ENCODE results near the gene EIF3J.
A peak's percentile ranks its signal among the peaks of the same experiment; 100 is the strongest.
"Not testable (repeated sequence)": the region's sequence is repeated elsewhere in the genome, so short reads cannot be mapped to it uniquely, and the experiment has no call there.

EIF3J gene

GRCh38 chr15:44532689-44533088 is 4.3 kb upstream of the EIF3J start:
- Mint-ChIP-seq H3K4me3 (no peak overlapping the region), H3K4me1 (peaks cover 16% of the 10 kb centered on the region), H3K27me3 (no peaks in the 10 kb centered on the region), H3K27ac (peak overlapping the region; percentile 60), H3K36me3 (peaks cover 12% of the 10 kb centered on the region), H3K9me3 (no peaks in the 10 kb centered on the region)
- no peak for ATAC-seq

GRCh38 chr15:44535092-44535491 is 1.9 kb upstream of the EIF3J start:
- Mint-ChIP-seq H3K4me1 (peaks cover 28% of the 10 kb centered on the region), H3K27me3 (no peaks in the 10 kb centered on the region), H3K4me3 (peak overlapping the region; percentile 71), H3K9me3 (no peaks in the 10 kb centered on the region), H3K27ac (no peak overlapping the region), H3K36me3 (peaks cover 12% of the 10 kb centered on the region)
- no peak for ATAC-seq

GRCh38 chr15:44535523-44536301 is 1.2 kb upstream of the EIF3J start:
- Mint-ChIP-seq H3K4me1 (peaks cover 28% of the 10 kb centered on the region), H3K36me3 (peaks cover 8% of the 10 kb centered on the region), H3K4me3 (peak overlapping the region; percentile 89), H3K9me3 (no peaks in the 10 kb centered on the region), H3K27ac (peak overlapping the region; percentile 87), H3K27me3 (no peaks in the 10 kb centered on the region)
- ATAC-seq = no peak

- peak; percentile 86 for ATAC-seq
- H3K36me3 Mint-ChIP-seq = peaks cover 12% of the 10 kb centered on the region
- H3K27ac Mint-ChIP-seq = peak overlapping the region; percentile 87
These were observed 515 bp upstream of the EIF3J start for GRCh38 chr15:44536302-44536961.

GRCh38 chr15:44537735-44538240 is 841 bp downstream of the EIF3J start:
- peak overlapping the region; percentile 89 for H3K4me3 Mint-ChIP-seq
- no peaks in the 10 kb centered on the region for H3K27me3 Mint-ChIP-seq
- H3K9me3 Mint-ChIP-seq = no peaks in the 10 kb centered on the region
- ATAC-seq = no peak
- H3K27ac Mint-ChIP-seq = peak overlapping the region; percentile 87
- H3K36me3 Mint-ChIP-seq = peaks cover 18% of the 10 kb centered on the region
- H3K4me1 Mint-ChIP-seq = peaks cover 49% of the 10 kb centered on the region

More at GRCh38 chr15:44536302-44536961, 515 bp upstream of the EIF3J start:
- peak overlapping the region; percentile 89 for H3K4me3 Mint-ChIP-seq
- H3K4me1 Mint-ChIP-seq = peaks cover 35% of the 10 kb centered on the region
- H3K27me3 Mint-ChIP-seq = no peaks in the 10 kb centered on the region
- H3K9me3 Mint-ChIP-seq = no peaks in the 10 kb centered on the region

GRCh38 chr15:44541282-44541958 is 4.5 kb downstream of the EIF3J start:
- ATAC-seq = no peak

GRCh38 chr15:44542596-44542995 is 5.6 kb downstream of the EIF3J start:
- no peaks in the 10 kb centered on the region for H3K27me3 Mint-ChIP-seq
- no peaks in the 10 kb centered on the region for H3K9me3 Mint-ChIP-seq
- peaks cover 61% of the 10 kb centered on the region for H3K4me1 Mint-ChIP-seq
- H3K36me3 Mint-ChIP-seq = peaks cover 24% of the 10 kb centered on the region
- ATAC-seq = no peak
- no peak overlapping the region for H3K4me3 Mint-ChIP-seq
- H3K27ac Mint-ChIP-seq = no peak overlapping the region

More at GRCh38 chr15:44541282-44541958, 4.5 kb downstream of the EIF3J start:
- Mint-ChIP-seq H3K27me3 (no peaks in the 10 kb centered on the region), H3K27ac (no peak overlapping the region), H3K9me3 (no peaks in the 10 kb centered on the region), H3K4me3 (no peak overlapping the region), H3K4me1 (peaks cover 60% of the 10 kb centered on the region), H3K36me3 (peaks cover 24% of the 10 kb centered on the region)

GRCh38 chr15:44544745-44545144 is 7.8 kb downstream of the EIF3J start:
- H3K4me3 Mint-ChIP-seq, H3K27me3 Mint-ChIP-seq, H3K9me3 Mint-ChIP-seq, H3K27ac Mint-ChIP-seq, ATAC-seq: not testable (repeated sequence)
- peaks cover 49% of the 10 kb centered on the region for H3K4me1 Mint-ChIP-seq
- peaks cover 34% of the 10 kb centered on the region for H3K36me3 Mint-ChIP-seq

GRCh38 chr15:44545913-44546802 is 9.2 kb downstream of the EIF3J start:
- ATAC-seq = peak; percentile 87
- Mint-ChIP-seq H3K27ac (peak overlapping the region; percentile 76), H3K9me3 (no peaks in the 10 kb centered on the region), H3K36me3 (peaks cover 35% of the 10 kb centered on the region), H3K4me3 (no peak overlapping the region), H3K27me3 (no peaks in the 10 kb centered on the region), H3K4me1 (peaks cover 54% of the 10 kb centered on the region)

GRCh38 chr15:44549152-44549551 is 12.2 kb downstream of the EIF3J start:
- not testable (repeated sequence) for H3K4me3 Mint-ChIP-seq
- peaks cover 29% of the 10 kb centered on the region for H3K4me1 Mint-ChIP-seq

GRCh38 chr15:44550256-44550655 is 13.3 kb downstream of the EIF3J start:
- Mint-ChIP-seq H3K27ac (peak overlapping the region; percentile 40), H3K27me3 (no peaks in the 10 kb centered on the region), H3K9me3 (no peaks in the 10 kb centered on the region), H3K4me3 (no peak overlapping the region), H3K4me1 (peaks cover 24% of the 10 kb centered on the region), H3K36me3 (peaks cover 28% of the 10 kb centered on the region)
- ATAC-seq = no peak

More at GRCh38 chr15:44549152-44549551, 12.2 kb downstream of the EIF3J start:
- H3K27ac Mint-ChIP-seq, H3K9me3 Mint-ChIP-seq, H3K27me3 Mint-ChIP-seq, ATAC-seq: not testable (repeated sequence)
- peaks cover 22% of the 10 kb centered on the region for H3K36me3 Mint-ChIP-seq

- no peaks in the 10 kb centered on the region for H3K27me3 Mint-ChIP-seq
- no peak for ATAC-seq
- H3K36me3 Mint-ChIP-seq = peaks cover 28% of the 10 kb centered on the region
- no peak overlapping the region for H3K4me3 Mint-ChIP-seq
- peak overlapping the region; percentile 40 for H3K27ac Mint-ChIP-seq
- H3K4me1 Mint-ChIP-seq = peaks cover 22% of the 10 kb centered on the region
- no peaks in the 10 kb centered on the region for H3K9me3 Mint-ChIP-seq
These were observed 13.8 kb downstream of the EIF3J start for GRCh38 chr15:44550734-44551133.

GRCh38 chr15:44554934-44555723 is 18.2 kb downstream of the EIF3J start:
- H3K27ac Mint-ChIP-seq = peak overlapping the region; percentile 32
- H3K36me3 Mint-ChIP-seq = peaks cover 30% of the 10 kb centered on the region
- no peaks in the 10 kb centered on the region for H3K9me3 Mint-ChIP-seq
- no peak for ATAC-seq
- H3K27me3 Mint-ChIP-seq = no peaks in the 10 kb centered on the region
- no peak overlapping the region for H3K4me3 Mint-ChIP-seq
- peaks cover 13% of the 10 kb centered on the region for H3K4me1 Mint-ChIP-seq

- not testable (repeated sequence) for ATAC-seq, H3K9me3 Mint-ChIP-seq, H3K4me3 Mint-ChIP-seq, H3K27me3 Mint-ChIP-seq, H3K4me1 Mint-ChIP-seq
- Mint-ChIP-seq H3K27ac (peak overlapping the region; percentile 35), H3K36me3 (peaks cover 55% of the 10 kb centered on the region)
These were observed 24.0 kb downstream of the EIF3J start for GRCh38 chr15:44560926-44561325.

Data from stimulated activated memory B cell treated with anti-CD40 and anti-IgM and Interleukin-4, amounts not matched to agents 10 μg/mL and 1 μg/mL and 100 μg/mL, for 72 hours (primary cell).